ENCODE data around the gene CLC. TPM values are rescaled to one million over a fixed set of nuclear protein-coding genes. Genes with fewer than 3 reads are reported as not detected.

CLC gene
- total and polyA plus RNA-seq, 2 donors (not counting 1 experiment from before 2014, with no cell fraction given), result 0.33 TPM; not detected in 1

DNA sequence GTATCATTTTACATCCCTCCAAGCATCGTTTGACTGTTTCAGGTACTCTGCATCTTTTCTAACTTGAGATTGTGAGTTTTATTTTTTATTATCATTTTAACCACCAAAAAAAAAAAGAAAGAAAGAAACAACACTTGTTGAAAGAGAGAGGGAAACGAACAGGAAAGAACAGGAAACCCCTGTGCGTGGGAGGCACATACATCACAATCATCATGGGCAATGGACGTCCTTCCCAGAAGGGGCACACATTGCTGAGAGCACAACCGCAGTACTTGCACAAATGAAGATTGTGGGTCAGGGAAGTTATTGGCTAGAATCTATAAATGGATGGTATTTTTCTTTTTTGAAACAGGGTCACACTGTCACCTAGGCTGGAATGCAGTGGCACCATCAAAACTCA, 1.7 kb downstream of the CLC start:
- peaks cover under 1% of the 10 kb centered on the region for H3K9me3 Mint-ChIP-seq (ENCODE audit: insufficient read depth)
- Histone ChIP-seq H3K79me2 (ENCODE audit: control insufficient read depth, insufficient read depth, low read length) (no peaks in the 10 kb centered on the region), H3K36me3 (replicated peaks in 1 of 2; ENCODE audit: control extremely low read depth in 1 of 2, control insufficient read depth in 1 of 2, extremely low read depth in 1 of 2, insufficient read depth in 2 of 2, low read length in 1 of 2) (no peaks in the 10 kb centered on the region), H3K4me3 (ENCODE audit: control extremely low read depth in 1 of 5, extremely low read depth in 1 of 5, insufficient read depth in 1 of 5, low read depth in 2 of 5, low read length in 4 of 5) (no peak overlapping the region), H3K27ac (ENCODE audit: low read length in 2 of 2) (no peak overlapping the region), H4K20me1 (ENCODE audit: control insufficient read depth, insufficient read depth, low read length, poor library complexity, severe bottlenecking) (no peaks in the 10 kb centered on the region), H3K27me3 (replicated peaks in 1 of 4; ENCODE audit: control extremely low read depth in 1 of 4, control insufficient read depth in 3 of 4, insufficient read depth in 4 of 4, low read length in 3 of 4) (peaks cover 0 to 8% (median 2%) of the 10 kb centered on the region in 4 experiments), H3K9ac (ENCODE audit: low read length) (no peak overlapping the region), H3K4me1 (ENCODE audit: control insufficient read depth in 2 of 2, insufficient read depth in 2 of 2, low read length in 2 of 2) (no peaks in the 10 kb centered on the region), H3K9me3 (ENCODE audit: control extremely low read depth in 1 of 3, control insufficient read depth in 2 of 3, insufficient read depth in 1 of 3, low read length in 2 of 3) (no peaks in the 10 kb centered on the region), H2AFZ (ENCODE audit: insufficient read depth, low read depth, low read length, poor library complexity, severe bottlenecking) (no peak overlapping the region), H3K4me2 (replicated peaks; ENCODE audit: low read depth, low read length, poor library complexity, severe bottlenecking) (no peak overlapping the region)
- H3K27me3 Mint-ChIP-seq, result peaks cover 33% of the 10 kb centered on the region
- DNase-seq, result no peak
- ChIA-PET CTCF (no interaction called here), POLR2A (no interaction called here)
- H3K4me3 Mint-ChIP-seq, result no peak overlapping the region
- no peaks in the 10 kb centered on the region for H3K4me1 Mint-ChIP-seq
- no CpG with 5 or more reads among the region's 5 CpGs for WGBS (ENCODE audit: insufficient coverage)
- no peak for ATAC-seq (ENCODE audit: low read depth)
- intact Hi-C loops (cut with micrococcal nuclease), result no loop called here
- TF ChIP-seq, protein P1, sequence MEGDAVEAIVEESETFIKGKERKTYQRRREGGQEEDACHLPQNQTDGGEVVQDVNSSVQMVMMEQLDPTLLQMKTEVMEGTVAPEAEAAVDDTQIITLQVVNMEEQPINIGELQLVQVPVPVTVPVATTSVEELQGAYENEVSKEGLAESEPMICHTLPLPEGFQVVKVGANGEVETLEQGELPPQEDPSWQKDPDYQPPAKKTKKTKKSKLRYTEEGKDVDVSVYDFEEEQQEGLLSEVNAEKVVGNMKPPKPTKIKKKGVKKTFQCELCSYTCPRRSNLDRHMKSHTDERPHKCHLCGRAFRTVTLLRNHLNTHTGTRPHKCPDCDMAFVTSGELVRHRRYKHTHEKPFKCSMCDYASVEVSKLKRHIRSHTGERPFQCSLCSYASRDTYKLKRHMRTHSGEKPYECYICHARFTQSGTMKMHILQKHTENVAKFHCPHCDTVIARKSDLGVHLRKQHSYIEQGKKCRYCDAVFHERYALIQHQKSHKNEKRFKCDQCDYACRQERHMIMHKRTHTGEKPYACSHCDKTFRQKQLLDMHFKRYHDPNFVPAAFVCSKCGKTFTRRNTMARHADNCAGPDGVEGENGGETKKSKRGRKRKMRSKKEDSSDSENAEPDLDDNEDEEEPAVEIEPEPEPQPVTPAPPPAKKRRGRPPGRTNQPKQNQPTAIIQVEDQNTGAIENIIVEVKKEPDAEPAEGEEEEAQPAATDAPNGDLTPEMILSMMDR (IDR thresholded peaks at IDR 0.05), result no peak
- no peak for TF ChIP-seq EZH2 (IDR thresholded peaks at IDR 0.05; ENCODE audit: borderline replicate concordance, insufficient read depth, low read depth, low read length, poor library complexity, severe bottlenecking)
- H3K27ac Mint-ChIP-seq, result no peak overlapping the region

DNA sequence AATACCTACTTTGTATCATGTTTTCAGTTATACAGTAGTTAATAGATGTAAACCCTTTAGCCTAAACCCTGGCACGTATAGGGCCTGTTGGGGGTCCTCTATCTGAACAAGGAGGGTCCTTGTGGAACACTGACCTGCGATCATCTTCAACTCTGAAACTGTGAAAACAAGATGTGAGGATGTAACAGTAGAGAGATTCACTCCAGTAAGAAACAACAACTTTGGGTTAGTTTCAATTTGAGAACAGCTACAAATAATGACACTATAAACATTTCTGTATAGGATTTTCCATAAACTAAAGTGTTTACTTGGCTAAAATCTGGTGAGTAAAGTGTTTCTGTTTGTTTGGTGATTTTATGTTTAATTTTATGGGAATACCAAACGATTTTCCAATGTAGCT, 2.1 kb downstream of the CLC start:
- H3K4me3 Mint-ChIP-seq, result no peak overlapping the region
- H3K9ac ChIP-seq (ENCODE audit: low read length), result no peak overlapping the region
- POLR2A ChIA-PET, result no interaction called here
- no CpG with 5 or more reads among the region's 3 CpGs for WGBS (ENCODE audit: insufficient coverage)
- DNase-seq, result no peak
- TF ChIP-seq EZH2 (IDR thresholded peaks at IDR 0.05; ENCODE audit: borderline replicate concordance, insufficient read depth, low read depth, low read length, poor library complexity, severe bottlenecking), result no peak
- TF ChIP-seq, protein P1 (IDR thresholded peaks at IDR 0.05), result no peak
- H3K9me3 ChIP-seq (ENCODE audit: control extremely low read depth in 1 of 3, control insufficient read depth in 2 of 3, insufficient read depth in 1 of 3, low read length in 2 of 3), result no peaks in the 10 kb centered on the region
- H3K79me2 ChIP-seq (ENCODE audit: control insufficient read depth, insufficient read depth, low read length), result no peaks in the 10 kb centered on the region
- no peak overlapping the region for H3K4me2 ChIP-seq (replicated peaks; ENCODE audit: low read depth, low read length, poor library complexity, severe bottlenecking)
- H3K27me3 Mint-ChIP-seq, result peaks cover 35% of the 10 kb centered on the region
- H3K4me1 ChIP-seq (ENCODE audit: control insufficient read depth in 2 of 2, insufficient read depth in 2 of 2, low read length in 2 of 2), result no peaks in the 10 kb centered on the region
- H3K27me3 ChIP-seq (replicated peaks in 1 of 4; ENCODE audit: control extremely low read depth in 1 of 4, control insufficient read depth in 3 of 4, insufficient read depth in 4 of 4, low read length in 3 of 4), result peaks cover 0 to 9% (median 2%) of the 10 kb centered on the region in 4 experiments
- CTCF ChIA-PET, result no interaction called here
- H3K27ac Mint-ChIP-seq, result no peak overlapping the region
- H3K4me3 ChIP-seq (ENCODE audit: control extremely low read depth in 1 of 5, extremely low read depth in 1 of 5, insufficient read depth in 1 of 5, low read depth in 2 of 5, low read length in 4 of 5), result no peak overlapping the region
- no peaks in the 10 kb centered on the region for H3K9me3 Mint-ChIP-seq (ENCODE audit: insufficient read depth)
- no peaks in the 10 kb centered on the region for H3K4me1 Mint-ChIP-seq
- H2AFZ ChIP-seq (ENCODE audit: insufficient read depth, low read depth, low read length, poor library complexity, severe bottlenecking), result no peak overlapping the region
- no peaks in the 10 kb centered on the region for H4K20me1 ChIP-seq (ENCODE audit: control insufficient read depth, insufficient read depth, low read length, poor library complexity, severe bottlenecking)
- no peak for ATAC-seq (ENCODE audit: low read depth)
- intact Hi-C loops (cut with micrococcal nuclease), result no loop called here
- H3K27ac ChIP-seq (ENCODE audit: low read length in 2 of 2), result no peak overlapping the region
- no peaks in the 10 kb centered on the region for H3K36me3 ChIP-seq (replicated peaks in 1 of 2; ENCODE audit: control extremely low read depth in 1 of 2, control insufficient read depth in 1 of 2, extremely low read depth in 1 of 2, insufficient read depth in 2 of 2, low read length in 1 of 2)
